NB4 (cell line): ENCODE results near the gene CCDC127.

ENCODE experiments used
- CTCF ChIP-seq: IDR thresholded peaks from one replicate; pipeline ENCODE4 v1.5.1; 2012; ENCODE audit warnings: low read depth, low read length
- POLR2A ChIP-seq: IDR thresholded peaks from 2 replicates; pipeline ENCODE4 v1.6.1; 2011; ENCODE audit warnings: mild to moderate bottlenecking; ENCODE audit not compliant: insufficient read length; ENCODE audit errors: extremely low read depth

- no peak for TF ChIP-seq CTCF
- no peak for TF ChIP-seq POLR2A
These were observed 10.9 kb upstream of the CCDC127 start for GRCh38 chr5:228886-229285.
